HCT116 (cell line): Measurements from ENCODE around the gene ZNF486.
"Not testable (repeated sequence)": the region's sequence is repeated elsewhere in the genome, so short reads cannot be mapped to it uniquely, and the experiment has no call there.

Experiments used
- CEBPB ChIP-seq: IDR thresholded peaks from 2 replicates; pipeline ENCODE4 v1.6.1; 2012; ENCODE audit warnings: low read depth
- CTCF ChIP-seq, 3 experiments: fragments of 200-600 bp in 1 of 3; sonication (generic) in 1 of 3; IDR thresholded peaks in 2 of 3; conservative IDR thresholded peaks in 1 of 3; 2 replicates each; pipeline ENCODE4 v1.5.1; 2012 to 2017; ENCODE audit warnings: low read depth in 2 of 3, low read length in 2 of 3, antibody characterized with exemption in 1 of 3, borderline replicate concordance in 1 of 3, control low read depth in 1 of 3, mild to moderate bottlenecking in 1 of 3, mixed read lengths in 1 of 3, mixed run types in 1 of 3, moderate library complexity in 1 of 3; ENCODE audit not compliant: insufficient read depth in 1 of 3
- MAX ChIP-seq: IDR thresholded peaks from 2 replicates; pipeline ENCODE4 v1.6.1; 2012
- POLR2A ChIP-seq: IDR thresholded peaks from 2 replicates; pipeline ENCODE4 v1.7.0; 2011; ENCODE audit warnings: borderline replicate concordance; ENCODE audit not compliant: insufficient read depth, insufficient read length; ENCODE audit errors: extremely low read depth
- SRF ChIP-seq: IDR thresholded peaks from 2 replicates; pipeline ENCODE4 v1.6.1; 2012; ENCODE audit warnings: low read depth
- TCF7L2 ChIP-seq: IDR thresholded peaks from 2 replicates; pipeline ENCODE4 v1.7.0; 2011; ENCODE audit warnings: borderline replicate concordance, inconsistent platforms; ENCODE audit not compliant: insufficient read depth, insufficient read length; ENCODE audit errors: extremely low read depth
- ZNF274 ChIP-seq: fragments of 200-500 bp; sonication (Bioruptor generic); IDR thresholded peaks from 2 replicates; pipeline ENCODE4 v1.6.1; 2014; ENCODE audit warnings: mild to moderate bottlenecking, low read depth, low read length, inconsistent platforms
- TF ChIP-seq, protein P1 (sequence below): IDR thresholded peaks from 2 replicates; pipeline ENCODE4 v1.6.1; 2012

GRCh38 chr19:20179956-20180355 lies 12.9 kb downstream of the ZNF486 start:
- TF ChIP-seq CTCF (IDR thresholded peaks at IDR 0.05 in 2 of 3, conservative IDR thresholded peaks at IDR 0.05 in 1 of 3; ENCODE audit: borderline replicate concordance in 1 of 3, insufficient read depth in 1 of 3, low read depth in 2 of 3, low read length in 2 of 3); TCF7L2; MAX; POLR2A; CEBPB; SRF; ZNF274: not testable (repeated sequence)
- TF ChIP-seq, protein P1, sequence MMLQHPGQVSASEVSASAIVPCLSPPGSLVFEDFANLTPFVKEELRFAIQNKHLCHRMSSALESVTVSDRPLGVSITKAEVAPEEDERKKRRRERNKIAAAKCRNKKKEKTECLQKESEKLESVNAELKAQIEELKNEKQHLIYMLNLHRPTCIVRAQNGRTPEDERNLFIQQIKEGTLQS, result not testable (repeated sequence)
